Esophagus muscularis mucosa (tissue), 4 donors: ENCODE measurements around the gene NAPA.
A peak's percentile ranks its signal among the peaks of the same experiment; 100 is the strongest.

Experiments
- CTCF ChIP-seq, 3 experiments: fragments of 200-600 bp in 2 of 3; fragments of 450-650 bp in 1 of 3; sonication (generic) in 2 of 3; IDR thresholded peaks; one replicate each; pipeline ENCODE4 v1.5.1; 2017 to 2019; ENCODE audit warnings: antibody characterized with exemption in 3 of 3, mild to moderate bottlenecking in 2 of 3, moderate library complexity in 1 of 3
- EP300 ChIP-seq: sonication (generic); formaldehyde crosslinking; IDR thresholded peaks from one replicate; pipeline ENCODE4 v1.6.1; 2017; ENCODE audit warnings: antibody characterized with exemption
- POLR2A ChIP-seq: fragments of 450-650 bp; IDR thresholded peaks from one replicate; pipeline ENCODE4 v1.6.1; 2017; ENCODE audit warnings: antibody characterized with exemption, moderate library complexity, mild to moderate bottlenecking, low read depth
- POLR2AphosphoS5 ChIP-seq, 2 donors: sonication (generic); formaldehyde crosslinking; IDR thresholded peaks; one replicate each; pipeline ENCODE4 v1.6.1; 2017; ENCODE audit warnings: antibody characterized with exemption in 2 of 2

- TF ChIP-seq CTCF (IDR thresholded peaks at IDR 0.05) (no peak), POLR2A (no peak), EP300 (no peak), POLR2AphosphoS5 (IDR thresholded peaks at IDR 0.05) (peak; percentile 30 to 81)
Measured at GRCh38 chr19:47542030-47542475, 27.2 kb upstream of the NAPA start.
